PC-9 (cell line): ENCODE measurements around the gene ASIC1. TPM values are rescaled to one million over a fixed set of nuclear protein-coding genes. Genes with fewer than 3 reads are reported as not detected.

Experiments
- BruUV-seq: library from RNA; stranded (reverse); fragments of 400-500 nt; replicated peaks from 2 replicates; lab custom pipeline; 2021; lab: Mats Ljungman, UMichigan
- CTCF ChIA-PET: fragments of 300-600 bp; sonication (Branson Sonifier 250); formaldehyde crosslinking; loops from one replicate; lab custom pipeline; 2022; ENCODE audit warnings: antibody characterized with exemption; lab: Charles Lee
- POLR2A ChIA-PET: fragments of 300-600 bp; sonication (Branson Sonifier 250); formaldehyde crosslinking; loops from one replicate; lab custom pipeline; 2022; ENCODE audit warnings: antibody characterized with exemption; ENCODE audit not compliant: unreplicated experiment; lab: Charles Lee
- DNase-seq, 2 experiments: peaks; one replicate each; pipeline versions ENCODE4 v3.0.0 to v3.0.0-alpha.2; 2015 to 2022; ENCODE audit warnings: mixed read lengths in 1 of 2
- H2AFZ ChIP-seq: fragments of 200-600 bp; sonication (generic); 2 replicates; pipeline ENCODE4 v1.8.1; 2017; ENCODE audit warnings: antibody characterized with exemption
- H3F3A ChIP-seq: fragments of 200-600 bp; sonication (generic); 2 replicates; pipeline ENCODE4 v1.8.1; 2017; ENCODE audit warnings: antibody characterized with exemption, mild to moderate bottlenecking, low read depth; ENCODE audit not compliant: insufficient read depth
- H3K27ac ChIP-seq: fragments of 200-600 bp; sonication (generic); 2 replicates; pipeline ENCODE4 v1.6.1; 2016; ENCODE audit warnings: mixed run types
- H3K27me3 ChIP-seq: fragments of 200-600 bp; sonication (generic); 2 replicates; pipeline ENCODE4 v1.6.1; 2016; ENCODE audit warnings: low read depth, mixed run types; ENCODE audit not compliant: insufficient read depth
- H3K36me3 ChIP-seq: fragments of 200-600 bp; sonication (generic); 2 replicates; pipeline ENCODE4 v1.6.1; 2016; ENCODE audit warnings: low read depth, mixed run types
- H3K4me1 ChIP-seq: fragments of 200-600 bp; sonication (generic); replicated peaks from 2 replicates; pipeline ENCODE4 v1.6.1; 2016; ENCODE audit warnings: mixed run types; ENCODE audit not compliant: insufficient read depth
- H3K4me2 ChIP-seq: fragments of 200-600 bp; sonication (generic); 2 replicates; pipeline ENCODE4 v1.6.1; 2017; ENCODE audit warnings: mixed run types
- H3K4me3 ChIP-seq: fragments of 200-600 bp; sonication (generic); 2 replicates; pipeline ENCODE4 v1.6.1; 2016; ENCODE audit warnings: mixed run types
- H3K79me2 ChIP-seq: fragments of 200-600 bp; sonication (generic); 2 replicates; pipeline ENCODE4 v1.6.1; 2017; ENCODE audit warnings: low read depth, mixed run types
- H3K9me2 ChIP-seq: fragments of 200-600 bp; sonication (generic); 2 replicates; pipeline ENCODE4 v1.8.1; 2017; ENCODE audit warnings: mild to moderate bottlenecking; ENCODE audit not compliant: insufficient read depth
- H3K9me3 ChIP-seq: fragments of 200-600 bp; sonication (generic); 2 replicates; pipeline ENCODE4 v1.8.1; 2016; ENCODE audit warnings: low read depth; ENCODE audit not compliant: insufficient read depth
- H4K20me1 ChIP-seq: fragments of 200-600 bp; sonication (generic); 2 replicates; pipeline ENCODE4 v1.8.1; 2017; ENCODE audit not compliant: insufficient read depth
- CTCF ChIP-seq: fragments of 200-600 bp; sonication (generic); conservative IDR thresholded peaks from 2 replicates; pipeline ENCODE4 v1.6.1; 2017; ENCODE audit warnings: mixed run types, antibody characterized with exemption, mild to moderate bottlenecking, moderate library complexity
- EZH2 ChIP-seq: fragments of 200-600 bp; sonication (generic); IDR thresholded peaks from 2 replicates; pipeline ENCODE4 v1.8.0; 2017; ENCODE audit warnings: antibody characterized with exemption, low read depth
- intact Hi-C: fragments of 100-400 bp; cut with micrococcal nuclease; formaldehyde crosslinking; loops from one replicate; pipeline ENCODE4 v1.10.0; 2022; ENCODE audit not compliant: unreplicated experiment
- total RNA-seq: library from RNA; stranded (reverse); gene quantifications from 2 replicates; pipeline ENCODE4 v1.2.3, GENCODE V29; 2021

ASIC1 gene
- total RNA-seq, 1 experiment from 2014 or later, result 3.5 TPM

DNA sequence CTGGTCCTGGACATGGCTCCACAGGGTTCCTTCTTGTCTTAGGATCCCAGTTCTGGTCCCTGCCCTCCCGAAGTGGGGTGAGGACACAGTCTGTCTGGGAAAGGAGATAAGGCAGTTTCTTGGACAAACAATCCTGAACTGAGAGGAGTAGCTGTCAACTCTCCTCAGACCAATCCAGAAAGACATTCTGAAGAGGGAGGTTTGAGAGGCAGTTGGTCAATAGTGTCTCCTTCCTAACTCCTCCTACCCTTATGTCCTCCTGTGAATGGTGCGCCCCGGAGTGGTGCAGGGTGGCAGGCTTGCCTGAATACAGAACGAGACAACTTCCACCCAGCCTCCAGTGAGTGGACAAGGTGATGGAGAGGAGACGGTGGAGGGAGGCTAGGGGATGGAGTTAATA, 15.4 kb upstream of the ASIC1 start:
- POLR2A ChIA-PET, result no interaction called here
- H3K27me3 ChIP-seq, result no peaks in the 10 kb centered on the region
- BruUV-seq, result no TSS peak
- no peak for DNase-seq
- no peaks in the 10 kb centered on the region for H3K4me1 ChIP-seq
- H3K36me3 ChIP-seq, result no peaks in the 10 kb centered on the region
- no peaks in the 10 kb centered on the region for H3K9me2 ChIP-seq
- CTCF ChIA-PET, result no interaction called here
- no peaks in the 10 kb centered on the region for H3K79me2 ChIP-seq
- H3K27ac ChIP-seq, result no peak overlapping the region
- intact Hi-C loops, result no loop called here
- H3K4me2 ChIP-seq, result no peak overlapping the region
- H3F3A ChIP-seq, result no peaks in the 10 kb centered on the region
- H4K20me1 ChIP-seq, result no peaks in the 10 kb centered on the region
- H3K4me3 ChIP-seq, result no peak overlapping the region
- TF ChIP-seq CTCF (no peak), EZH2 (no peak)
- H2AFZ ChIP-seq, result no peak overlapping the region
- no peaks in the 10 kb centered on the region for H3K9me3 ChIP-seq

GRCh38 chr12:50042693-50043092, 14.7 kb upstream of the ASIC1 start:
- H3K4me3 ChIP-seq, result no peak overlapping the region
- POLR2A ChIA-PET, result no interaction called here
- no peak overlapping the region for H3K4me2 ChIP-seq
- TF ChIP-seq CTCF, result no peak
- TF ChIP-seq EZH2, result no peak
- BruUV-seq, result no TSS peak
- intact Hi-C loops, result no loop called here
- no peaks in the 10 kb centered on the region for H3K36me3 ChIP-seq
- CTCF ChIA-PET, result interaction anchor here (0.6 to 0.7 kb wide), 2 partner anchors 42 to 288 kb away, joined by 3 to 4 read pairs; no protein-coding TSS in a partner anchor
- no peaks in the 10 kb centered on the region for H3K9me2 ChIP-seq
- DNase-seq, result no peak
- no peak overlapping the region for H2AFZ ChIP-seq
- H3F3A ChIP-seq, result no peaks in the 10 kb centered on the region
- H3K27me3 ChIP-seq, result no peaks in the 10 kb centered on the region
- H3K79me2 ChIP-seq, result no peaks in the 10 kb centered on the region
- H4K20me1 ChIP-seq, result no peaks in the 10 kb centered on the region
- no peaks in the 10 kb centered on the region for H3K9me3 ChIP-seq
- no peaks in the 10 kb centered on the region for H3K4me1 ChIP-seq
- no peak overlapping the region for H3K27ac ChIP-seq

- H3K27me3 ChIP-seq, result no peaks in the 10 kb centered on the region
- intact Hi-C loops, result no loop called here
- no peaks in the 10 kb centered on the region for H4K20me1 ChIP-seq
- no peaks in the 10 kb centered on the region for H3K9me3 ChIP-seq
- H3K36me3 ChIP-seq, result no peaks in the 10 kb centered on the region
- DNase-seq, result no peak
- ChIA-PET POLR2A (no interaction called here), CTCF (interaction anchor here (0.7 kb wide), 1 partner anchor 41 kb away, joined by 4 read pairs; no protein-coding TSS in a partner anchor)
- H3K4me3 ChIP-seq, result no peak overlapping the region
- H3F3A ChIP-seq, result no peaks in the 10 kb centered on the region
- H3K27ac ChIP-seq, result no peak overlapping the region
- H2AFZ ChIP-seq, result no peak overlapping the region
- BruUV-seq, result no TSS peak
- TF ChIP-seq CTCF (no peak), EZH2 (no peak)
- H3K9me2 ChIP-seq, result no peaks in the 10 kb centered on the region
- H3K4me1 ChIP-seq, result no peaks in the 10 kb centered on the region
- no peaks in the 10 kb centered on the region for H3K79me2 ChIP-seq
- H3K4me2 ChIP-seq, result no peak overlapping the region
These were observed 14.1 kb upstream of the ASIC1 start for GRCh38 chr12:50043308-50043707.
